Brain microvascular endothelial cell (primary cell): ENCODE data around the gene MACROH2A2.

Source experiments
- DNase-seq: peaks from one replicate; pipeline ENCODE4 v3.0.0-alpha.2; 2020
- H3K27ac ChIP-seq: fragments of 250-450 bp; sonication (Bioruptor Pico); 2 replicates; pipeline ENCODE4 v1.5.1; 2020; ENCODE audit warnings: mild to moderate bottlenecking, moderate library complexity
- H3K27me3 ChIP-seq: fragments of 250-450 bp; sonication (Bioruptor Pico); replicated peaks from 2 replicates; pipeline ENCODE4 v1.5.1; 2020; ENCODE audit warnings: mild to moderate bottlenecking
- H3K36me3 ChIP-seq: fragments of 250-450 bp; sonication (Bioruptor Pico); replicated peaks from 2 replicates; pipeline ENCODE4 v1.5.1; 2020; ENCODE audit warnings: mild to moderate bottlenecking
- H3K4me3 ChIP-seq: 2 replicates; pipeline ENCODE4 v1.5.1; 2011; ENCODE audit warnings: low read depth, mild to moderate bottlenecking, control low read depth, low read length, moderate library complexity
- in situ Hi-C: cut with HindIII; loops from 2 replicates; pipeline ENCODE4 v1.10.0; 2017; ENCODE audit warnings: low sequenced_read_pairs, low pct_ligation_motif_present
- TF ChIP-seq, protein P1 (sequence below): IDR thresholded peaks from 2 replicates; pipeline ENCODE4 v1.5.1; 2011; ENCODE audit warnings: low read depth, mild to moderate bottlenecking, moderate library complexity, low read length, control low read depth, inconsistent platforms; ENCODE audit errors: missing control alignments

The MACROH2A2 gene

GRCh38 chr10:70135046-70135445 lies 82.4 kb downstream of the MACROH2A2 start:
- no peak for DNase-seq
- TF ChIP-seq, protein P1, sequence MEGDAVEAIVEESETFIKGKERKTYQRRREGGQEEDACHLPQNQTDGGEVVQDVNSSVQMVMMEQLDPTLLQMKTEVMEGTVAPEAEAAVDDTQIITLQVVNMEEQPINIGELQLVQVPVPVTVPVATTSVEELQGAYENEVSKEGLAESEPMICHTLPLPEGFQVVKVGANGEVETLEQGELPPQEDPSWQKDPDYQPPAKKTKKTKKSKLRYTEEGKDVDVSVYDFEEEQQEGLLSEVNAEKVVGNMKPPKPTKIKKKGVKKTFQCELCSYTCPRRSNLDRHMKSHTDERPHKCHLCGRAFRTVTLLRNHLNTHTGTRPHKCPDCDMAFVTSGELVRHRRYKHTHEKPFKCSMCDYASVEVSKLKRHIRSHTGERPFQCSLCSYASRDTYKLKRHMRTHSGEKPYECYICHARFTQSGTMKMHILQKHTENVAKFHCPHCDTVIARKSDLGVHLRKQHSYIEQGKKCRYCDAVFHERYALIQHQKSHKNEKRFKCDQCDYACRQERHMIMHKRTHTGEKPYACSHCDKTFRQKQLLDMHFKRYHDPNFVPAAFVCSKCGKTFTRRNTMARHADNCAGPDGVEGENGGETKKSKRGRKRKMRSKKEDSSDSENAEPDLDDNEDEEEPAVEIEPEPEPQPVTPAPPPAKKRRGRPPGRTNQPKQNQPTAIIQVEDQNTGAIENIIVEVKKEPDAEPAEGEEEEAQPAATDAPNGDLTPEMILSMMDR = no peak
- Histone ChIP-seq H3K27ac (no peak overlapping the region), H3K27me3 (no peaks in the 10 kb centered on the region), H3K36me3 (peaks cover 6% of the 10 kb centered on the region), H3K4me3 (no peak overlapping the region)
- in situ Hi-C loops = no loop called here

- no peaks in the 10 kb centered on the region for H3K27me3 ChIP-seq
- no peak overlapping the region for H3K27ac ChIP-seq
- TF ChIP-seq, protein P1 = no peak
- peaks cover 6% of the 10 kb centered on the region for H3K36me3 ChIP-seq
- in situ Hi-C loops = no loop called here
- no peak for DNase-seq
- no peak overlapping the region for H3K4me3 ChIP-seq
These were observed 83.0 kb downstream of the MACROH2A2 start for GRCh38 chr10:70135684-70136083.

DNA sequence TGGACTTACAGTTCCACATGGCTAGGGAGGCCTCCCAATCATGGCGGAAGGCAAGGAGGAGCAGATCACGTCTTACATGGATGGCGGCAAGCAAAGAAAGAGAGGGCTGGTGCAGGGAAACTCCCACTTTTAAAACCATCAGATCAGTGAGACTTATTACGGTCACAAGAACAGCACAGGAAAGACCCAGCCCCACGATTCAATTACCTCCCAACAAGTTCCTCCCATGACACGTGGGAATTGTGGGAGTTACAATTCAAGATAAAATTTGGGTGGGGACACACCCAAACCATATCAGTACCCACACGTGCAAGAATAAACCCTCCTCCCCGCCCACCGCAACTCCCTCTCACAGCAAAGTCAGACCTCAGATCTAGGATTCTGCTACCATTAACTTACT lies 84.5 kb downstream of the MACROH2A2 start:
- Histone ChIP-seq H3K36me3 (peaks cover 6% of the 10 kb centered on the region), H3K4me3 (no peak overlapping the region), H3K27ac (no peak overlapping the region), H3K27me3 (no peaks in the 10 kb centered on the region)
- in situ Hi-C loops = no loop called here
- no peak for DNase-seq
- TF ChIP-seq, protein P1 = no peak

DNA sequence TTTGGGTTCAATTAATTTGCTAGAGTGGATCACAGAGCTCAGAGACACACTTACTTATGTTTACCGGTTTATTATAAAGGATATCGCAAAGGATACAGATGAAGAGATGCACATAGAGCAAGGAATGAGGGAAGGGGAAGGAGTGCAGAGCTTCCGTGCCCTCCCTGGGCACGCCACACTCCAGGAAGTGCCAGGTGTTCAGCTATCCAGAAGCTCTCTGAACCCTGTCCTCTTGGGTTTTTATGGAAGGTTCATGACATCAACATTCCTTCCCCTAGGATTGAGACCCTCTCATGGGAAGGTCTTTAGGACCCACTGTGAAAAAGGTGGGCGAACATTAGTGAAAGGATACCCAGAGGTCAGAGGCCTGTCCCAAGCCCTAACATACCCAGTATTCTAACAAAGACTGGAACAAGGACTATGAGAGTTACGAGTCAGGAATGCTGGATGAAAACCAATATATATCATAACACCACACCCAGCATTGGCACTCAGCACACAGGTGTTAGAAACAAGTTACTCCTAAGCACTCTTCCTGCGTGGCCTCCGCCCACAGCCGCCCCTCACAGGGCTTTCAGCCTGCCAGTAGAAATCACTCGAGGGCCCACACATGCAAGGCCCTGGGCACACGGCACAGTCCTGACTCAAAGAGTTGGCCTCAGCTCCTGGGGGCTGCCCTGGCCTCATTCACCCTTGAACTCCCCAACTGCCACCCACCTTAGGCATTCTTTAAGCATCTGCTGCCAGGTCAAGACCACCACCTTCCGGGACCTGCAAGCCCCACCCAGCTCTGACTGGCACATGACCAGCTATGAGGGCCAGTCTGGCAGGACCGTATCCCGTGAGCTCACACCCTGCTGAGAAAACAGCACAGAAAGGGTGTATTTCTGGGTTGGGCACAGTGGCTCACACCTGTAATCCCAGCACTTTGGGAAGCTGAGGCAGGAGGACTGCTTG lies 85.6 kb downstream of the MACROH2A2 start:
- no peak overlapping the region for H3K27ac ChIP-seq
- peaks cover 6% of the 10 kb centered on the region for H3K36me3 ChIP-seq
- DNase-seq = no peak
- no peaks in the 10 kb centered on the region for H3K27me3 ChIP-seq
- TF ChIP-seq, protein P1 = no peak
- no peak overlapping the region for H3K4me3 ChIP-seq
- in situ Hi-C loops = no loop called here

- TF ChIP-seq, protein P1 = no peak
- no peak overlapping the region for H3K4me3 ChIP-seq
- H3K36me3 ChIP-seq = peaks cover 6% of the 10 kb centered on the region
- DNase-seq = no peak
- in situ Hi-C loops = no loop called here
- H3K27me3 ChIP-seq = no peaks in the 10 kb centered on the region
- no peak overlapping the region for H3K27ac ChIP-seq
These were observed 86.7 kb downstream of the MACROH2A2 start for GRCh38 chr10:70139151-70139996.
